ENCODE measurements around the gene ADNP. TPM values are rescaled to one million over a fixed set of nuclear protein-coding genes. Genes with fewer than 3 reads are reported as not detected.

The ADNP gene
- total and polyA plus RNA-seq, 2 of the 13 experiments (the other 11 are each of a cell fraction or from before 2014, with no cell fraction given), result 21.0 to 21.5 TPM

DNA sequence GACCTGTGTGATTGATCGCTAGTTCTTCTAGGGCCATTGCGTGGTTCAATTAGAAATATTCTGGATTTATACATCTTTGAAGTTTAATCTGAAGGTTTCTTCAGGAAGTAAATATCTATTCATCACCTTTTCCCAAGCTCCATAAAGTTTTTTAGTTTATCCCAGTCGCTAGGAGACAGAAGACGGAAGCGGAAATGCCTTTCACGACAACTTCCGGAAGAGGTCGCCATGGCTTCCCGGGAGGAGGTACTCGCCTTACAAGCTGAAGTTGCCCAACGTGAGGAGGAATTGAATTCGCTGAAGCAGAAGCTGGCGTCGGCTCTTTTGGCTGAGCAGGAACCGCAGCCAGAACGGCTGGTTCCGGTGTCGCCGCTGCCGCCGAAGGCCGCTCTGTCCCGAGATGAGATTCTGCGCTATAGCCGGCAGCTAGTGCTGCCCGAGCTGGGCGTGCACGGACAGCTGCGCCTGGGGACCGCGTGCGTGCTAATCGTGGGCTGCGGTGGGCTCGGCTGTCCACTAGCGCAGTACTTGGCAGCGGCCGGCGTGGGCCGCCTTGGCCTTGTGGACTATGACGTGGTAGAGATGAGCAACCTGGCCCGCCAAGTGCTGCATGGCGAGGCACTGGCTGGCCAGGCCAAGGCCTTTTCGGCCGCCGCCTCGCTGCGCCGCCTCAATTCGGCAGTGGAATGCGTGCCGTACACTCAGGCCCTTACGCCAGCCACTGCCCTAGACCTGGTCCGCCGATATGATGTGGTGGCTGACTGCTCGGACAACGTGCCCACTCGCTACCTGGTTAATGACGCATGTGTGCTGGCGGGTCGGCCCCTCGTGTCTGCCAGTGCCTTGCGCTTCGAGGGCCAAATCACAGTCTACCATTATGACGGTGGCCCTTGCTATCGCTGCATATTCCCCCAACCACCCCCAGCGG is 27.6 kb upstream of the ADNP start, which contains the start of gene MOCS3 (continued):
- TF ChIP-seq ZNF556 (CRISPR knock-in tag; IDR thresholded peaks at IDR 0.05; ENCODE audit: borderline replicate concordance) (peak; percentile 83; the same call in 1 of the 2 replicates), HNF4A (CRISPR knock-in tag; IDR thresholded peaks at IDR 0.05) (no peak), ZNF619 (CRISPR knock-in tag; IDR thresholded peaks at IDR 0.05) (peak; percentile 68; the same call in 1 of the 2 replicates), ZNF577 (CRISPR knock-in tag; IDR thresholded peaks at IDR 0.05; ENCODE audit: borderline replicate concordance, low read depth) (peak; percentile 28; the same call in 1 of the 2 replicates), ZNF335 (CRISPR knock-in tag; IDR thresholded peaks at IDR 0.05) (peak; percentile 68; the same call in 1 of the 2 replicates), NR2C2 (CRISPR knock-in tag; IDR thresholded peaks at IDR 0.05; ENCODE audit: borderline replicate concordance) (peak; percentile 97), NBN (conservative IDR thresholded peaks at IDR 0.05) (no peak), FLYWCH1 (CRISPR knock-in tag; IDR thresholded peaks at IDR 0.05) (no peak), ZNF562 (CRISPR knock-in tag; IDR thresholded peaks at IDR 0.05; ENCODE audit: borderline replicate concordance) (no peak), ZFP36 (IDR thresholded peaks at IDR 0.05; ENCODE audit: borderline replicate concordance, low read depth, low read length, partially characterized antibody) (no peak), ZNF543 (CRISPR knock-in tag; IDR thresholded peaks at IDR 0.05) (no peak), TMF1 (CRISPR knock-in tag; IDR thresholded peaks at IDR 0.05; ENCODE audit: low read depth) (no peak), ELF1 (CRISPR knock-in tag; IDR thresholded peaks at IDR 0.05) (peak; percentile 87), JUNB (CRISPR knock-in tag; IDR thresholded peaks at IDR 0.05; ENCODE audit: borderline replicate concordance) (no peak), ATM (IDR thresholded peaks at IDR 0.05; ENCODE audit: borderline replicate concordance) (no peak), ZNF773 (CRISPR knock-in tag; IDR thresholded peaks at IDR 0.05; ENCODE audit: borderline replicate concordance) (0 out of 2 replicates have a peak, but pooled peaks have one; percentile 61)
- TF ChIP-seq, protein P1, sequence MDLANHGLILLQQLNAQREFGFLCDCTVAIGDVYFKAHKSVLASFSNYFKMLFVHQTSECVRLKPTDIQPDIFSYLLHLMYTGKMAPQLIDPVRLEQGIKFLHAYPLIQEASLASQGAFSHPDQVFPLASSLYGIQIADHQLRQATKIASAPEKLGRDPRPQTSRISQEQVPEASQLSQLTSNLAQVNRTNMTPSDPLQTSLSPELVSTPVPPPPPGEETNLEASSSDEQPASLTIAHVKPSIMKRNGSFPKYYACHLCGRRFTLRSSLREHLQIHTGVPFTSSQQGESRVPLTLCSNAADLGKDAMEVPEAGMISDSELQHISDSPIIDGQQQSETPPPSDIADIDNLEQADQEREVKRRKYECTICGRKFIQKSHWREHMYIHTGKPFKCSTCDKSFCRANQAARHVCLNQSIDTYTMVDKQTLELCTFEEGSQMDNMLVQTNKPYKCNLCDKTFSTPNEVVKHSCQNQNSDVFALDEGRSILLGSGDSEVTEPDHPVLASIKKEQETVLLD (CRISPR knock-in tag; IDR thresholded peaks at IDR 0.05; ENCODE audit: low read depth), result no peak; the same call in 1 of the 2 replicates
- TF ChIP-seq, protein P2, sequence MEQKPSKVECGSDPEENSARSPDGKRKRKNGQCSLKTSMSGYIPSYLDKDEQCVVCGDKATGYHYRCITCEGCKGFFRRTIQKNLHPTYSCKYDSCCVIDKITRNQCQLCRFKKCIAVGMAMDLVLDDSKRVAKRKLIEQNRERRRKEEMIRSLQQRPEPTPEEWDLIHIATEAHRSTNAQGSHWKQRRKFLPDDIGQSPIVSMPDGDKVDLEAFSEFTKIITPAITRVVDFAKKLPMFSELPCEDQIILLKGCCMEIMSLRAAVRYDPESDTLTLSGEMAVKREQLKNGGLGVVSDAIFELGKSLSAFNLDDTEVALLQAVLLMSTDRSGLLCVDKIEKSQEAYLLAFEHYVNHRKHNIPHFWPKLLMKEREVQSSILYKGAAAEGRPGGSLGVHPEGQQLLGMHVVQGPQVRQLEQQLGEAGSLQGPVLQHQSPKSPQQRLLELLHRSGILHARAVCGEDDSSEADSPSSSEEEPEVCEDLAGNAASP (CRISPR knock-in tag; IDR thresholded peaks at IDR 0.05; ENCODE audit: borderline replicate concordance), result peak; percentile 52; the same call in 1 of the 2 replicates
- TF ChIP-seq, protein P3, sequence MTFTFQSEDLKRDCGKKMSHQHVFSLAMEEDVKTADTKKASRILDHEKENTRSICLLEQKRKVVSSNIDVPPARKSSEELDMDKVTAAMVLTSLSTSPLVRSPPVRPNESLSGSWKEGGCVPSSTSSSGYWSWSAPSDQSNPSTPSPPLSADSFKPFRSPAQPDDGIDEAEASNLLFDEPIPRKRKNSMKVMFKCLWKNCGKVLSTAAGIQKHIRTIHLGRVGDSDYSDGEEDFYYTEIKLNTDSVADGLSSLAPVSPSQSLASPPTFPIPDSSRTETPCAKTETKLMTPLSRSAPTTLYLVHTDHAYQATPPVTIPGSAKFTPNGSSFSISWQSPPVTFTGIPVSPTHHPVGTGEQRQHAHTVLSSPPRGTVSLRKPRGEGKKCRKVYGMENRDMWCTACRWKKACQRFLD (CRISPR knock-in tag; IDR thresholded peaks at IDR 0.05; ENCODE audit: borderline replicate concordance), result peak; percentile 66; the same call in 1 of the 2 replicates
- TF ChIP-seq, protein P4, sequence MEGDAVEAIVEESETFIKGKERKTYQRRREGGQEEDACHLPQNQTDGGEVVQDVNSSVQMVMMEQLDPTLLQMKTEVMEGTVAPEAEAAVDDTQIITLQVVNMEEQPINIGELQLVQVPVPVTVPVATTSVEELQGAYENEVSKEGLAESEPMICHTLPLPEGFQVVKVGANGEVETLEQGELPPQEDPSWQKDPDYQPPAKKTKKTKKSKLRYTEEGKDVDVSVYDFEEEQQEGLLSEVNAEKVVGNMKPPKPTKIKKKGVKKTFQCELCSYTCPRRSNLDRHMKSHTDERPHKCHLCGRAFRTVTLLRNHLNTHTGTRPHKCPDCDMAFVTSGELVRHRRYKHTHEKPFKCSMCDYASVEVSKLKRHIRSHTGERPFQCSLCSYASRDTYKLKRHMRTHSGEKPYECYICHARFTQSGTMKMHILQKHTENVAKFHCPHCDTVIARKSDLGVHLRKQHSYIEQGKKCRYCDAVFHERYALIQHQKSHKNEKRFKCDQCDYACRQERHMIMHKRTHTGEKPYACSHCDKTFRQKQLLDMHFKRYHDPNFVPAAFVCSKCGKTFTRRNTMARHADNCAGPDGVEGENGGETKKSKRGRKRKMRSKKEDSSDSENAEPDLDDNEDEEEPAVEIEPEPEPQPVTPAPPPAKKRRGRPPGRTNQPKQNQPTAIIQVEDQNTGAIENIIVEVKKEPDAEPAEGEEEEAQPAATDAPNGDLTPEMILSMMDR (CRISPR knock-in tag; IDR thresholded peaks at IDR 0.05), result peak; percentile 14; the same call in 1 of the 2 replicates

All from HepG2 (cell line).